Measurements from ENCODE around the gene NKAIN2.
"Not testable (repeated sequence)": the region's sequence is repeated elsewhere in the genome, so short reads cannot be mapped to it uniquely, and the experiment has no call there.

Gene NKAIN2

DNA sequence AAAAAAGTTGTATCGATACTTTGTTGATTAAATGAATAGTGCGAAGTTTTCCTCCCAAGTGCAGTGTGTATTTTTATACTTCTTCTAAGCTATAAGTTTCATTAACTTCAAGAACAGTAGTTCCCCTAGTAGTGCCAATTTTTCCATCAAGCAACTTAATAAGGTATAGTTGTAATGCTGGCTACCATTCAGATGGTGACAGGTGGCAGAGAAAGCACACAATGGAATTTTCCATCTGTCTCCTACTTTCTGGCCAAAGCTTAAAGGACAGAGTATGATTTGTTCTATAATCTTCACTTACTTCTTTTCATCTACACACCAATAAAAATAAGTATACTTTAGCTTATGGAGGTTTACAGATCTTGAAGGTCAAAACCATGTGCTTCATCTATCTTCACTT lies 431.1 kb downstream of the NKAIN2 start:
- Histone ChIP-seq H3K9ac (ENCODE audit: low read length) (no peak overlapping the region), H2AK5ac (ENCODE audit: low read length) (no peak overlapping the region), H2BK5ac (ENCODE audit: low read depth, low read length, poor library complexity) (no peak overlapping the region), H2AFZ (ENCODE audit: insufficient read depth, low read length, poor library complexity) (no peak overlapping the region), H3K9me3 (ENCODE audit: insufficient read depth, low read depth, low read length) (no peaks in the 10 kb centered on the region), H3K4me2 (ENCODE audit: low read length) (no peak overlapping the region), H3K4me3 (ENCODE audit: low read depth, low read length) (no peak overlapping the region), H2BK120ac (ENCODE audit: insufficient read depth, low read length, poor library complexity) (no peak overlapping the region), H3K18ac (ENCODE audit: low read length) (no peak overlapping the region), H4K8ac (ENCODE audit: low read depth, low read length) (no peak overlapping the region), H3K23ac (ENCODE audit: low read length) (no peak overlapping the region), H2BK12ac (ENCODE audit: low read length) (no peak overlapping the region), H3K36me3 (ENCODE audit: control insufficient read depth in 1 of 2, insufficient read depth in 2 of 2, low read length in 2 of 2) (peaks cover 0 to 3% of the 10 kb centered on the region in 2 experiments), H3K4ac (ENCODE audit: low read depth, low read length) (no peak overlapping the region), H3K27me3 (ENCODE audit: insufficient read depth, low read length) (no peaks in the 10 kb centered on the region), H3K14ac (ENCODE audit: low read length) (no peak overlapping the region), H3K79me2 (ENCODE audit: control insufficient read depth, insufficient read depth, low read length, poor library complexity) (no peaks in the 10 kb centered on the region), H3K4me1 (ENCODE audit: control insufficient read depth in 1 of 2, insufficient read depth in 2 of 2, low read length in 2 of 2) (no peaks in the 10 kb centered on the region), H4K12ac (ENCODE audit: low read depth, low read length) (no peak overlapping the region), H3K79me1 (ENCODE audit: low read length) (no peaks in the 10 kb centered on the region), H4K91ac (ENCODE audit: low read depth, low read length) (no peak overlapping the region), H3K27ac (ENCODE audit: low read depth, low read length) (no peak overlapping the region)
- DNase-seq, result no peak
- no CpG with 5 or more reads among the region's 2 CpGs for WGBS (ENCODE audit: extremely low coverage, insufficient coverage, insufficient read length)

DNA sequence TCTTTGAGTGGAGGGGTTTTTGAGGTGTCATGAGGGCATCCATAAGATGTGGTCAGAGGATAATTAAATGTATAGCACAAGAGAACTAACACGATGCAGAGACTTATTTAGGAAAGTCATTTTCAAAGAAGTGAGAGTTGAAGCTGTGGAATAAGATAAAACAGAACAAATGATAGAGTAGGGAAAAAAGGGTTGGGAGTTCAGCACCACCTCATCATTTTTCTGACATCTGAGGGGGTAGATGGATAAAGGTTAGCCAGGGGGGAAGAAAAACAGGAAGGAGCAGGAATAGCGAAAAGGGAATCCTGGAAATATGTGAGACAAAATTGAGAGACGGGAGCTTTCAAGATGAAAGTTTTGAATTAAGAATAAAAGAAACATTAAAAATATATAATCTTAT lies 434.2 kb downstream of the NKAIN2 start:
- Histone ChIP-seq H2BK120ac (ENCODE audit: insufficient read depth, low read length, poor library complexity) (no peak overlapping the region), H2AK5ac (ENCODE audit: low read length) (no peak overlapping the region), H3K27me3 (ENCODE audit: insufficient read depth, low read length) (no peaks in the 10 kb centered on the region), H3K18ac (ENCODE audit: low read length) (no peak overlapping the region), H4K91ac (ENCODE audit: low read depth, low read length) (no peak overlapping the region), H3K14ac (ENCODE audit: low read length) (no peak overlapping the region), H2AFZ (ENCODE audit: insufficient read depth, low read length, poor library complexity) (no peak overlapping the region), H3K4me2 (ENCODE audit: low read length) (no peak overlapping the region), H3K27ac (ENCODE audit: low read depth, low read length) (no peak overlapping the region), H3K4me1 (ENCODE audit: control insufficient read depth in 1 of 2, insufficient read depth in 2 of 2, low read length in 2 of 2) (no peaks in the 10 kb centered on the region), H2BK5ac (ENCODE audit: low read depth, low read length, poor library complexity) (no peak overlapping the region), H3K4ac (ENCODE audit: low read depth, low read length) (no peak overlapping the region), H3K23ac (ENCODE audit: low read length) (no peak overlapping the region), H4K12ac (ENCODE audit: low read depth, low read length) (no peak overlapping the region), H3K79me2 (ENCODE audit: control insufficient read depth, insufficient read depth, low read length, poor library complexity) (no peaks in the 10 kb centered on the region), H3K36me3 (ENCODE audit: control insufficient read depth in 1 of 2, insufficient read depth in 2 of 2, low read length in 2 of 2) (no peaks in the 10 kb centered on the region), H4K8ac (ENCODE audit: low read depth, low read length) (no peak overlapping the region), H3K9ac (ENCODE audit: low read length) (no peak overlapping the region), H2BK12ac (ENCODE audit: low read length) (no peak overlapping the region), H3K4me3 (ENCODE audit: low read depth, low read length) (no peak overlapping the region), H3K9me3 (ENCODE audit: insufficient read depth, low read depth, low read length) (no peaks in the 10 kb centered on the region), H3K79me1 (ENCODE audit: low read length) (no peaks in the 10 kb centered on the region)
- DNase-seq, result no peak
- no CpG with 5 or more reads among the region's 3 CpGs for WGBS (ENCODE audit: extremely low coverage, insufficient coverage, insufficient read length)

DNA sequence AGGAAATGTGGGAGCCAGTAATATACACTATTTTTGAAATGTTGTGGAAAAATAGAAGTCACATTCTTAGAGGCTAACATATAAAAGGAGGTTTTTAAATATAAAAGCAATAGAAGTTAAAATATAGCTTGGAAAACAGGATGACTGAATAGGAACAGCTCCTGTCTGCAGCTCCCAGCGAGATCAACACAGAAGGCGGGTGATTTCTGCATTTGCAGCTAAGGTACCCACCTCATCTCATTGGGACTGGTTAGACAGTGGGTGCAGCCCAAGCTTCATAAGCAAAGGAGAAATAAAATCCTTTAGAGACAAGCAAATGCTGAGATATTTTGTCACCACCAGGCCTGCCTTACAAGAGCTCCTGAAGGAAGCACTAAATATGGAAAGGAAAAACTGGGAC lies 434.7 kb downstream of the NKAIN2 start:
- H3K27ac ChIP-seq (ENCODE audit: low read depth, low read length); H3K4ac ChIP-seq (ENCODE audit: low read depth, low read length); H2AFZ ChIP-seq (ENCODE audit: insufficient read depth, low read length, poor library complexity); H2BK12ac ChIP-seq (ENCODE audit: low read length); H3K36me3 ChIP-seq (ENCODE audit: control insufficient read depth in 1 of 2, insufficient read depth in 2 of 2, low read length in 2 of 2); H3K18ac ChIP-seq (ENCODE audit: low read length); H2AK5ac ChIP-seq (ENCODE audit: low read length); H4K91ac ChIP-seq (ENCODE audit: low read depth, low read length); H3K9ac ChIP-seq (ENCODE audit: low read length); DNase-seq; H3K79me1 ChIP-seq (ENCODE audit: low read length); H4K8ac ChIP-seq (ENCODE audit: low read depth, low read length); H3K27me3 ChIP-seq (ENCODE audit: insufficient read depth, low read length); H3K4me1 ChIP-seq (ENCODE audit: control insufficient read depth in 1 of 2, insufficient read depth in 2 of 2, low read length in 2 of 2); H3K4me2 ChIP-seq (ENCODE audit: low read length); H3K14ac ChIP-seq (ENCODE audit: low read length); H3K9me3 ChIP-seq (ENCODE audit: insufficient read depth, low read depth, low read length); H3K23ac ChIP-seq (ENCODE audit: low read length); H3K79me2 ChIP-seq (ENCODE audit: control insufficient read depth, insufficient read depth, low read length, poor library complexity); H4K12ac ChIP-seq (ENCODE audit: low read depth, low read length); H3K4me3 ChIP-seq (ENCODE audit: low read depth, low read length); H2BK5ac ChIP-seq (ENCODE audit: low read depth, low read length, poor library complexity); H2BK120ac ChIP-seq (ENCODE audit: insufficient read depth, low read length, poor library complexity): not testable (repeated sequence)
- no CpG with 5 or more reads among the region's 2 CpGs for WGBS (ENCODE audit: extremely low coverage, insufficient coverage, insufficient read length)

DNA sequence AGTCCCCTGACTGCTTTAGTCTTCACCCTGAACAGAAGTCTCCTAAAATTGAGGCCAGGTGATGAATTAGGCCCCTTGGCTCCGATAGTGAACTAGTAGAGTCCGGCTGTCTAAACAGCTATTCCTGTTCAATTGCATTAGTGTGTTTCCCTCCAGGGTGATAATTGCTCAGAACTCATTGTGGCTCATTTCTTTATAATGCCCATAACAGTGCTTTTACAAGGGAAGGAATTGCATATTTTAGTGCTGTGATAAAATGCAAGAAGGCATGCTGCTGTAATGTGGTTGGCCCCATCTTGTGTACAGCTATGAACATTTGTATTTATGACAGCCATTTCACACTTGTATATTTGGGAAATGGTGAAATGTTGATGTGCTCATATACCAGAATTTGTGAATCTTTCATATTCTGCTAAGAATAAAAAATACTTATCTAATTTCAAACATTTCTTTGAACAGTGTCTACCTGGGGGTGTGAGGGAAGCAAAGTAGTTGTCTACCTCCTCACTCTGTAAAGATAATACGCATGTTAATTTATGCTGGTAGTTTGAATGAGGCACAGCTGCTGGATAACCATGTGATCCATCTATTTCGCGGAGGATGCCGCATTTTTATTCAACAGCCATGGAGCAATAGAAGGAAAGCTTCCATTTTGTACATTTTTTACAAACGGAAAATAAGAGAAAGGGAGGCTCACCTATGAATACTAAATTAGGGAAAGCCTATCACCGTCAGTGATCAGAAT lies 451.4 kb downstream of the NKAIN2 start:
- Histone ChIP-seq H3K36me3 (ENCODE audit: control insufficient read depth in 1 of 2, insufficient read depth in 2 of 2, low read length in 2 of 2) (no peaks in the 10 kb centered on the region), H3K18ac (ENCODE audit: low read length) (no peak overlapping the region), H3K23ac (ENCODE audit: low read length) (no peak overlapping the region), H3K4me2 (ENCODE audit: low read length) (no peak overlapping the region), H3K4ac (ENCODE audit: low read depth, low read length) (no peak overlapping the region), H3K79me1 (ENCODE audit: low read length) (no peaks in the 10 kb centered on the region), H3K4me3 (ENCODE audit: low read depth, low read length) (no peak overlapping the region), H4K91ac (ENCODE audit: low read depth, low read length) (no peak overlapping the region), H2AFZ (ENCODE audit: insufficient read depth, low read length, poor library complexity) (no peak overlapping the region), H3K79me2 (ENCODE audit: control insufficient read depth, insufficient read depth, low read length, poor library complexity) (no peaks in the 10 kb centered on the region), H2BK12ac (ENCODE audit: low read length) (no peak overlapping the region), H4K12ac (ENCODE audit: low read depth, low read length) (no peak overlapping the region), H3K27me3 (ENCODE audit: insufficient read depth, low read length) (no peaks in the 10 kb centered on the region), H3K9me3 (ENCODE audit: insufficient read depth, low read depth, low read length) (no peaks in the 10 kb centered on the region), H3K9ac (ENCODE audit: low read length) (no peak overlapping the region), H3K27ac (ENCODE audit: low read depth, low read length) (no peak overlapping the region), H2AK5ac (ENCODE audit: low read length) (no peak overlapping the region), H3K4me1 (ENCODE audit: control insufficient read depth in 1 of 2, insufficient read depth in 2 of 2, low read length in 2 of 2) (no peaks in the 10 kb centered on the region), H3K14ac (ENCODE audit: low read length) (no peak overlapping the region), H2BK120ac (ENCODE audit: insufficient read depth, low read length, poor library complexity) (no peak overlapping the region), H4K8ac (ENCODE audit: low read depth, low read length) (no peak overlapping the region), H2BK5ac (ENCODE audit: low read depth, low read length, poor library complexity) (no peak overlapping the region)
- no peak for DNase-seq
- no CpG with 5 or more reads among the region's 8 CpGs for WGBS (ENCODE audit: extremely low coverage, insufficient coverage, insufficient read length)
